GM21447 (cell line): ENCODE data around the gene FRK.
"Not testable (repeated sequence)": the region's sequence is repeated elsewhere in the genome, so short reads cannot be mapped to it uniquely, and the experiment has no call there.

Source experiments
- ATAC-seq: cut with Tn5 transposase; IDR thresholded peaks from one replicate; pipeline ENCODE4 v1.9.1; 2021; ENCODE audit not compliant: unreplicated experiment

Gene FRK

DNA sequence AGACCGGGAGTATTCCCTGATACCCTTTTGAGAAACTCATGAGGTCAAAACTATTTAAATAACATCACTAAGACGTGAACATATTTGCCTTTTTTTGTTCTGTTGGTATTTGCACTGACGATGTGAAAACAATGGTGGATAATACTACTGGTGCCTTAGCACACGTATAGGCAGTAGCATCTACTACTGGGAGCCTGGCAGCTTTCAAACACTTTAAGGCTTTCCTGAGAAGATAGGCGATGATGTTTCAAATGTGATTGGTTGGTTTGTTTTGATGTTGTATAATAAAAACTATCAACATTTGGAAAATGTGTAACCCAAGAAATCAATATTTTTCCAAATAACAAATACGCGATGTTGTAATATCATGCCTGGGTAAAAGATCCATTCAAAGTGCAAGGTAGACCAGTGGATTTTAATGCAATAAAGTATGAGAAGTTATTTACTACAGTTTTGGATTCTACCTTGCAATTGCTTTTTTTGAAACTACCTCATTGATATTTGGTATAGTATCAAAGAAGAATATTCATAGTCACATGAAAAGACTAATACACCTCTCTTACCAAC lies 166.2 kb downstream of the FRK start:
- no peak for ATAC-seq

DNA sequence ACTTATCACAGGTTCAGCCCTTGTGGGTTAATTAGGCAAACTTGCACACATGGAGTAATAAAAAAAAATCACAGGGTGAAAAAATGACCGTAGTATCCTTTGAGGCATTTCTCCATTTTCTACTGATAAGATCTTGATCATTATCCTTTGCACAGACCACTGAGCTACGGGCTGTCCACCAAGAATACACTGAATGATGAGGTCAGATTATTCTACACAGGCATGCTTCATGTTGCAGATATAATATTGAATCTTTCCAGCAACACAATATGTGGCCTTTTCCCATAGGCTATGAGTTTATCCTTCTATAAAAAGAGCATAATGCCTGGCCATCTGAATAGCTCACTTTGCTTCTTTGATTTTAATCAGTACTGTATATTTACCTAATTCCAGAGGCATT lies 168.9 kb downstream of the FRK start:
- no peak for ATAC-seq

DNA sequence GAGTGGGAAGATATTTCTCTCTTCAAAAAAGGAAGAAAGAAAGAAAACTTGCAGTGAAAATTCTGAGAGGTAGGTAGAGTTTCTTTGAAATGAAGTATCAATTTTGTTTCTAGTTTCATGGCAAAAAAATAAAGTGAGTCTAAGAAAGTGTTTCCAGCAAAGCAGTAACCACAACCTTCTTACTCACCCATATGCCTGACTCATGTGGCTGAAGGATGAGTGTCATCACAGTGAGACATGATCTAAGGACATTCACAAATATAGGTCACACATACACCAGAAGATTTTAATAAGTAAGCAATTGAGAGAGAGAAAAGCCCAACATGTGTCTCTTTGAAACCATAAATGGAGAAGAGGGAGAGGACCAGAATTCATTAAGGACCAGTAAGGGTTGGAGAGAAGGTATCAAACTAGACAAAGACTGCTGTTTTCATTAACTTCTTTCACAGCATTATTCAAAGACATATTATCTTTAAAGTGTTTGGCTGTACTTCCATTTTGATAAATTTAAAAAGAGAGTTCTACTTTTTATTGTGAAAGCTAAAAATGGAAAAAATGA lies 169.5 kb downstream of the FRK start:
- peak; percentile 99 for ATAC-seq

DNA sequence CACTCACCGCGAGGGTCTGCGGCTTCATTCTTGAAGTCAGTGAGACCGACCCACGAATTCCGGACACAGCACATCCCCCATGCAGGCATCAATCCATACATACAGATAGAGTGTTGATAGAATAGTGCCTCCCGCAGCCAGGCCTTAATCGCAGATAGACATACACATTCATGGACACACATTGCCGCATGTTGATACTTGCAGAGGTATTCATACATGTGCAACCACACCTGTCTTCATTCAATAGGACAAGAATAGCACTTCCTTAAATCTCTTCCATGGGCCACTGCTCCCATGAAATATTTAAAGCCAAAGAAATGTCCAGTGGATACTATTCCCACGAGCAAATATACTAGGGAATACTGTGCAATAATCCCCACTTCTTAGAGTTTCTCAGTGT lies 170.5 kb downstream of the FRK start:
- ATAC-seq, result no peak

DNA sequence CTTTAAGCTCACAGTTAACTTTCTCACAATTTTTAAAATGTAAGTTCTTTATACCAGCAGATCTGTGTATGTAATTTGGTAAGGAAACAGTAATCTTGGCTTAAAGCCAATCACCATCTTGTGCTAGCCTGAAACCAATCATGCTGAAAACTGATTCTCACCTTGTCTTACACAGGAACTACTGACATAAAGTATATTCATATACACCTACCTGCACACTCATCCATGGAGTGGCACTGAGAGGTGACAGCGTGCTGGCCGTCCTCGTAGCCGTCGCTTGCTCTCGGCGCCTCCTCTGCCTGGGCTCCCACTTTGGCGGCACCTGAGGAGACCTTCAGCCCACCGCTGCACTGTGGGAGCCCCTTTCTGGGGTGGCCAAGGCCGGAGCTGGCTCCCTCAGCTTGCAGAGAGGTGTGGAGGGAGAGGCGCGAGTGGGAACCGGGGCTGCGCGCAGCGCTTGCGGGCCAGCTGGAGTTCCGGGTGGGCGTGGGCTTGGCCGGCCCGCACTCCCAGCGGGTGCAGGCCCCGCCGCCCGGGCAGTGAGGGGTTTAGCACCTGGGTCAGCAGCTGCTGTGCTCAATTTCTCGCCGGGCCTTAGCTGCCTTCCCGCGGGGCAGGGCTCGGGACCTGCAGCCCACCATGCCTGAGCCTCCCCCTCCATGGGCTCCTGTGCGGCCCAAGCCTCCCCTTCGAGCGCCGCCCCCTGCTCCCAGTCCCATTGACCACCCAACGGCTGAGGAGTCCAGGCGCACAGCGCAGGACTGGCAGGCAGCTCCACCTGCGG lies 171.8 kb downstream of the FRK start:
- ATAC-seq, result not testable (repeated sequence)

DNA sequence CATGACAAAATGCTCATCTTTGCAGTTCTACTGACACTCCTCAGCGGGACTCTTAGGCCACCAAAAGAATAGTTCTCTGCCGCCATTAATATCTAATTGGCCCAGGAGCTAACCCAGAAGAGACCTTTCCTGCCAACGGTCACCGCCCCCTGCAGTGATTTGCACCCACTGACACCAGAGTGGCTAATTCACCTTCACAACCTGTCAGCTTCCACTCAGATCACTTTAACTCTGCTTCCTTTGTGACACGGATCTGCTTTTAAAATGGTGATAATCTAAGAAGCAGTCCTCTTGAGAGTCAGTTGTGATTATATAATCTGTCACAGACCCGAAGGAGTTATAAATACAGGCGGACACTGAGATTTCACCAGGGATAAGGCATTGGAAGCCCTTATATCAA lies 172.8 kb downstream of the FRK start:
- no peak for ATAC-seq

DNA sequence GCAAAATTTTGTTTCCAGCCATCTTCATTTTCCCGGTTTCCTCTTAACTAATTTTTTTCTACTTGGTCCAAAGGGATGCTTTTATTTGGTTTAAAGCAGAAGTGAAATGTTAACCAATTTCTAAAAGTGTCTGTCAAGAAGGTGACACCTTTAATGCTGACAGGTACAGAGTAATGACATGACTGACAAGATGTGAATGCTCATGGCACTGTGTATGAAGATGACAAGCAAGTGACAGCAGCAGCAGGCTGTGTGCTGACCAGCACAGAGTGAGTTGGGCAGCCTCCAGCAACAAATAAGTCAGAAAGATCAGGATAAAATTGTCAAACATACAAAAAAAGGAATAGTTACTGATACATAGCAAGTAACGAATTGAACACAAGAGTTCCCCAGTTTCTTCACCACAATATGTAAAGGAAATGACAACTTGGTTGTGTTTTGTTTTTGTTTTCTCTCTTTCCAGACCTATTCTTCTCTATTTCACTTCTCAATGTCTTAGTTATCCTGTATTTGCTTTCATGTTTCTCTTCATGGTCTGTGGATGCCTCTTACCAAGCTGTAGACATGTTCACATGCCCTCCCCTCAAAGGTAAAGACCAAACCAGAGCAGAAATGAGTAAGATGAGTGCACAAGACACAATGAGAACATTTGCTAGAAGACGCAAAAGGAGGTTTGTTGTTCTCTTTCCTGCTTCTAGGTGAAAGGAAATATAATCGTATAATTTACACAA lies 174.9 kb downstream of the FRK start:
- ATAC-seq, result peak; percentile 58

DNA sequence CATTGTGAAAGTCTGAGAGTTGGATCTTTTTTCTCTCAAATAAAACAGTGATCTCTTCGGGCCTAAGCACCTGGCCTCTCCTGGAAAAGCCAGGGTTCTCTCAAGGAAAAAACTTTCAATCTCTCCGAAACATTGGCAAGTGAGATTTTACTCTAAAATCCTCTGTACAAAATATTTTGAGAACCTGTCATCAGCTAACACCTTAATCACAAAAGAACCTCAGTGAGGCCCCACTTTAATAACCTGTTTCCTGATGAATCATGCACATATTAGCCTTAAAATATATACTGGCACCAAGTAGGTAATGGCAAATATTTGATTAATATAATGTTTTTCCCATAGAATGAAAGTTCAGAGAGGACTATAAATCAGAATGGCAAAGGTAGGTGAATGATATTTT lies 177.9 kb downstream of the FRK start:
- ATAC-seq, result no peak

DNA sequence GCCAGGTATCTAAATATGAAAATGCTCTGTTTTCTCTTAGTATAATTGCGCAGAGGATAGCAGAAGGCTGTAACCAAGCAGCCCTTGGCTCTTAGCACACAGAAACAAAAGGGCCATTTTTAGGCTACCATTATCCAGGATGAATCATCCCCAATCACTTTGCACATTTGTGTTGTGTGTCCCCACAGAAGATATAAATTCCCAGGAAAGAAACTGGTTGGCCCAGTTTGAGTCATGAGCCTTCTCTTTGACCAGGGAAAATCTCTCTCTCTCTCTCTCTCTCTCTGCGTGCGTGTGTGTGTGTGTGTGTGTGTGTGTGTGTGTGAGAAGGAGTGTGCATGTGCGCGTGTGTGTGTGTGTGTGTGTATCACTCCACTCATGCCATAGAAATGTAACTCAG lies 178.5 kb downstream of the FRK start:
- no peak for ATAC-seq
